Stimulated activated CD8-positive, alpha-beta memory T cell treated with anti-CD3 and anti-CD28 coated beads, Interleukin-7, amount 100 ng/mL, for 4 hours (primary cell): ENCODE measurements around the gene LCE2C.

Experiments used
- DNase-seq, 2 donors: peaks; one replicate each; pipeline ENCODE4 v3.0.0-alpha.2; 2020; ENCODE audit warnings: low read depth in 2 of 2

LCE2C gene

DNA sequence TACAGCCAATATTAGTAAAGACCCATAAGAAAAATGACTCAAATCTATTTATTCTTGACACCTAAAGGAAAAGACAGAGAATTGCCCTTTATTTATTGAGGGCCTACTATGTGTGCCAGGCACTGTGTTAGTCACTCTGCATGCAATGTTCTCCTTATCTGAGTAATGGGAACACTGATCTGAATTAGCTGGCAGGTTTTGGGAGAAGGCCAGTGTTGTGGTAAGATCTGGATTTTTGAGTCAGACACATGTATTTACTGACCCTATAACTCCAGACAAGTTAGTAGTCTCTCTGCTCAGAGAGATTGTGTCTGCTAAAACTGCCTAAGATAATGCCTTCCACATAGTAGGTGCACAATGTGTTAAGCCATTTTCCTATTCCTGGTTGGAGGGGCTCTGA lies 50.2 kb downstream of the LCE2C start:
- no peak for DNase-seq
